Panc1 (cell line): ENCODE measurements around the gene SOX5. TPM values are rescaled to one million over a fixed set of nuclear protein-coding genes. Genes with fewer than 3 reads are reported as not detected.

Source experiments
- ATAC-seq: fragments of 200-7000 bp; cut with Tn5 transposase; 2 replicates; pipeline ENCODE4 v1.9.1; 2020; ENCODE audit warnings: mild to moderate bottlenecking, moderate library complexity
- BruUV-seq: library from RNA; stranded (reverse); fragments of 400-500 nt; replicated peaks from 2 replicates; lab custom pipeline; 2021; lab: Mats Ljungman, UMichigan
- CTCF ChIA-PET: fragments of 300-600 bp; sonication (Branson Sonifier 250); formaldehyde crosslinking; loops from one replicate; lab custom pipeline; 2022; ENCODE audit warnings: antibody characterized with exemption; lab: Charles Lee
- POLR2A ChIA-PET: fragments of 300-600 bp; sonication (Branson Sonifier 250); formaldehyde crosslinking; loops from one replicate; lab custom pipeline; 2022; ENCODE audit warnings: antibody characterized with exemption; lab: Charles Lee
- DNase-seq: peaks from one replicate; pipeline ENCODE4 v3.0.0-alpha.2; 2010; ENCODE audit warnings: low read depth, low spot score
- H3K27ac ChIP-seq: 2 replicates; pipeline ENCODE4 v1.5.1; 2011; ENCODE audit warnings: mild to moderate bottlenecking, low read length, inconsistent platforms
- H3K27me3 ChIP-seq: fragments of 200-500 bp; sonication (Bioruptor generic); 2 replicates; pipeline ENCODE4 v1.6.0; 2014; ENCODE audit warnings: low read length, inconsistent platforms; ENCODE audit not compliant: control insufficient read depth, insufficient read depth
- H3K36me3 ChIP-seq: fragments of 200-500 bp; sonication (Bioruptor generic); 2 replicates; pipeline ENCODE4 v1.5.1; 2014; ENCODE audit warnings: inconsistent platforms, mild to moderate bottlenecking, low read length, moderate library complexity; ENCODE audit not compliant: control insufficient read depth, insufficient read depth
- H3K4me1 ChIP-seq: 2 replicates; pipeline ENCODE4 v1.5.1; 2011; ENCODE audit warnings: inconsistent platforms, mild to moderate bottlenecking, low read length, moderate library complexity; ENCODE audit not compliant: control insufficient read depth, insufficient read depth
- H3K4me3 ChIP-seq, 2 experiments: 2 replicates each; pipeline ENCODE4 v1.5.1; 2011 to 2012; ENCODE audit warnings: low read depth in 2 of 2, low read length in 2 of 2, mild to moderate bottlenecking in 2 of 2, inconsistent platforms in 1 of 2, moderate library complexity in 1 of 2
- H3K9me3 ChIP-seq: fragments of 200-500 bp; sonication (Bioruptor generic); 2 replicates; pipeline ENCODE4 v1.5.1; 2014; ENCODE audit warnings: low read depth, mild to moderate bottlenecking, inconsistent platforms, low read length, moderate library complexity; ENCODE audit not compliant: control insufficient read depth, insufficient read depth
- CTCF ChIP-seq: fragments of 450-650 bp; IDR thresholded peaks from 2 replicates; pipeline ENCODE4 v1.5.1; 2017; ENCODE audit warnings: mild to moderate bottlenecking
- POLR2AphosphoS5 ChIP-seq: IDR thresholded peaks from 2 replicates; pipeline ENCODE4 v1.6.1; 2012; ENCODE audit warnings: mild to moderate bottlenecking, low read depth, low read length, moderate library complexity
- REST ChIP-seq, 2 experiments: IDR thresholded peaks; 2 replicates each; pipeline ENCODE4 v1.6.1; 2011 to 2012; ENCODE audit warnings: low read depth in 2 of 2, control low read depth in 1 of 2, low read length in 1 of 2, mild to moderate bottlenecking in 1 of 2, moderate library complexity in 1 of 2; ENCODE audit not compliant: insufficient read depth in 1 of 2
- SIN3A ChIP-seq: IDR thresholded peaks from 2 replicates; pipeline ENCODE4 v1.6.1; 2012; ENCODE audit warnings: low read depth, mild to moderate bottlenecking, low read length, moderate library complexity, borderline replicate concordance; ENCODE audit not compliant: insufficient read depth
- TCF7L2 ChIP-seq: IDR thresholded peaks from 2 replicates; pipeline ENCODE4 v1.6.1; 2011; ENCODE audit warnings: mild to moderate bottlenecking, low read depth, low read length, inconsistent platforms
- in situ Hi-C: cut with HindIII; loops from 2 replicates; pipeline ENCODE4 v1.10.0; 2016; ENCODE audit warnings: low sequenced_read_pairs, low pct_unique_long_range_greater_than_20kb
- intact Hi-C: fragments of 100-400 bp; cut with micrococcal nuclease; formaldehyde crosslinking; loops from one replicate; pipeline ENCODE4 v1.10.0; 2022; ENCODE audit not compliant: unreplicated experiment
- total RNA-seq: library from RNA; stranded (reverse); gene quantifications from one replicate; pipeline ENCODE4 v1.2.1, GENCODE V29; 2021; ENCODE audit not compliant: unreplicated experiment

The SOX5 gene
- total RNA-seq, 1 experiment from 2014 or later = 0.23 TPM

DNA sequence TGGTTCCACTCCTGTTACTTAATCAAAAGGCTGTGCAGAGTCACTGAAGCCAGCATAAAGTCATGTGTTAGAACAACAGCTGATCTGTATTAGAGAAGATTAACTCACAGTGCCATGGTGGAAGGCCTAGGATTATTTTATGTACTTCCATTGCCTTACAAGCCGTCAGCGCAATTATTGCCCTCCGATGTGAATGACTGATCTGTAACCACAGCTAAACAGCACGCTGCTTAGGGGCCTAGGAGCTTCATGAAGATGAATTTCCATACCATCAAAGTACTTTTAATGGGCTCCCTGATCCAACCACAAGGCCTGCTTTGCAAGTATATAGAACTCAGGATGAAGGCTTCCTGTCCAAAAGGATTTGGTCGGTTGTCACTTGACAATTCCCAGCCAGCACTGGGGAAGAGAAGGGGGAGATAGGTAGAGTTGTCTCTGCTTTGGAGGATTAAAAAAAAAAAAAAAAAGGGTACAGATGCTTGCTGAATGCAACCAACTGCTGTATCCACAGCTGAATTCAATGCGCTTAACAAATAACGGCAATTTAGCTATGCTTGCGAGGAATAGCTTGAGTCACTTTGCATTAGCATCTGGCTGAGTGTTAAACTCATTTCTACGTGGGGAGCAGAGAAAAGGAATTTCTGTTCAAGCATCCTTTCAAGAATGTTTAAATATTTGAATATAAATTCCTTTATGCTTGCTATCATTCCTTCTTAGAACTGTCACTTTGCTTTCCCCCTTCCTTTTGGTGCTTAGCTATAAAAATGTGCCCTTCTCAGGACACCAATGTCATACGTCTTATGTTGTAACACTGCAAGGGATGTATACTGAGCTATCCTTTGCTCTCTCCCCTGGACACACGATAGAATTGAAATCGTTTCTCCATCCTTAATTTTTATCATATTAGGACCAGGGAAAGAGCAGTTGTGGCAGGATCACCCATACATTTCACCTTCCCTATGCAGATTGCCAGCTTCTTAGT is 387.8 kb downstream of the SOX5 start:
- BruUV-seq = no TSS peak
- no peaks in the 10 kb centered on the region for H3K27me3 ChIP-seq
- no peak overlapping the region for H3K27ac ChIP-seq
- TF ChIP-seq TCF7L2 (no peak), CTCF (no peak), SIN3A (no peak), POLR2AphosphoS5 (no peak), REST (IDR thresholded peaks at IDR 0.05; ENCODE audit: insufficient read depth in 1 of 2, low read depth in 2 of 2, low read length in 1 of 2) (no peak)
- no peaks in the 10 kb centered on the region for H3K9me3 ChIP-seq
- no peak overlapping the region for H3K4me3 ChIP-seq
- ATAC-seq = no peak
- ChIA-PET POLR2A (no interaction called here), CTCF (no interaction called here)
- no peaks in the 10 kb centered on the region; the same call in 1 of the 2 replicates for H3K36me3 ChIP-seq
- no peaks in the 10 kb centered on the region for H3K4me1 ChIP-seq
- intact Hi-C loops (no loop called here), in situ Hi-C loops (no loop called here)
- DNase-seq = no peak

GRCh38 chr12:23560611-23561010 is 388.9 kb downstream of the SOX5 start:
- H3K27me3 ChIP-seq = no peaks in the 10 kb centered on the region
- no peak overlapping the region for H3K4me3 ChIP-seq
- ATAC-seq = no peak
- intact Hi-C loops (no loop called here), in situ Hi-C loops (no loop called here)
- ChIA-PET CTCF (no interaction called here), POLR2A (no interaction called here)
- DNase-seq = no peak
- no peaks in the 10 kb centered on the region for H3K9me3 ChIP-seq
- H3K27ac ChIP-seq = no peak overlapping the region
- H3K4me1 ChIP-seq = no peaks in the 10 kb centered on the region
- TF ChIP-seq REST (IDR thresholded peaks at IDR 0.05; ENCODE audit: insufficient read depth in 1 of 2, low read depth in 2 of 2, low read length in 1 of 2) (no peak), POLR2AphosphoS5 (no peak), CTCF (no peak), TCF7L2 (no peak), SIN3A (no peak)
- no TSS peak for BruUV-seq
- H3K36me3 ChIP-seq = no peaks in the 10 kb centered on the region; the same call in 1 of the 2 replicates
